ENCODE measurements around the gene BMI1. TPM values are rescaled to one million over a fixed set of nuclear protein-coding genes. Genes with fewer than 3 reads are reported as not detected.

The BMI1 gene
- polyA plus RNA-seq, 1 donor (not counting 4 experiments of a cell fraction or from before 2014, with no cell fraction given): 33.1 TPM

- no peak overlapping the region for H2AFZ ChIP-seq (ENCODE audit: control insufficient read depth, low read length)
- FAIRE-seq: no peak
- H3K4me3 ChIP-seq (ENCODE audit: control insufficient read depth in 2 of 3, extremely low read depth in 1 of 3, insufficient read depth in 2 of 3, low read depth in 1 of 3, low read length in 3 of 3): no peak overlapping the region
- no peaks in the 10 kb centered on the region for H3K79me2 ChIP-seq (ENCODE audit: control insufficient read depth, insufficient read depth, low read length)
- H3K9me1 ChIP-seq (ENCODE audit: control insufficient read depth, extremely low read depth, insufficient read depth, low read length): no peaks in the 10 kb centered on the region
- no peak overlapping the region for H3K4me2 ChIP-seq (ENCODE audit: control insufficient read depth, extremely low read depth, insufficient read depth, low read depth, low read length)
- H3K27ac ChIP-seq (ENCODE audit: control insufficient read depth, insufficient read depth, low read length): no peak overlapping the region
- no peaks in the 10 kb centered on the region for H3K36me3 ChIP-seq (ENCODE audit: control insufficient read depth in 2 of 2, extremely low read depth in 1 of 2, insufficient read depth in 2 of 2, low read length in 2 of 2)
- no peaks in the 10 kb centered on the region for H3K4me1 ChIP-seq (ENCODE audit: control insufficient read depth, extremely low read depth, insufficient read depth, low read length)
- H4K20me1 ChIP-seq (ENCODE audit: control insufficient read depth, extremely low read depth, insufficient read depth, low read length): no peaks in the 10 kb centered on the region
- DNase-seq (ENCODE audit: low read depth, low spot score): no peak
- dilution Hi-C loops (cut with MboI; ENCODE audit: extremely low pct_ligation_motif_present, low sequenced_read_pairs): no loop called here
- no peaks in the 10 kb centered on the region for H3K9me3 ChIP-seq (ENCODE audit: control insufficient read depth, low read depth, low read length)
- TF ChIP-seq EZH2 (IDR thresholded peaks at IDR 0.05; ENCODE audit: low read length) (no peak), CTCF (optimal IDR thresholded peaks at IDR 0.05 in 1 of 3, IDR thresholded peaks at IDR 0.05 in 1 of 3, conservative IDR thresholded peaks at IDR 0.05 in 1 of 3; ENCODE audit: extremely low read depth in 1 of 3, insufficient read depth in 2 of 3, low read length in 3 of 3) (no peak)
- no peak overlapping the region for H3K9ac ChIP-seq (ENCODE audit: control insufficient read depth, extremely low read depth, insufficient read depth, low read length)
- H3K27me3 ChIP-seq (ENCODE audit: control insufficient read depth, extremely low read depth, insufficient read depth, low read length): peaks cover 4% of the 10 kb centered on the region
These were observed 48.7 kb downstream of the BMI1 start for GRCh38 chr10:22369434-22370072.

- Histone ChIP-seq H3K4me3 (ENCODE audit: control insufficient read depth in 2 of 3, extremely low read depth in 1 of 3, insufficient read depth in 2 of 3, low read depth in 1 of 3, low read length in 3 of 3) (no peak overlapping the region), H3K27me3 (ENCODE audit: control insufficient read depth, extremely low read depth, insufficient read depth, low read length) (peaks cover 4% of the 10 kb centered on the region), H2AFZ (ENCODE audit: control insufficient read depth, low read length) (no peak overlapping the region), H3K79me2 (ENCODE audit: control insufficient read depth, insufficient read depth, low read length) (no peaks in the 10 kb centered on the region), H3K36me3 (ENCODE audit: control insufficient read depth in 2 of 2, extremely low read depth in 1 of 2, insufficient read depth in 2 of 2, low read length in 2 of 2) (no peaks in the 10 kb centered on the region), H3K4me2 (ENCODE audit: control insufficient read depth, extremely low read depth, insufficient read depth, low read depth, low read length) (no peak overlapping the region), H3K9me1 (ENCODE audit: control insufficient read depth, extremely low read depth, insufficient read depth, low read length) (no peaks in the 10 kb centered on the region), H3K4me1 (ENCODE audit: control insufficient read depth, extremely low read depth, insufficient read depth, low read length) (no peaks in the 10 kb centered on the region), H3K9me3 (ENCODE audit: control insufficient read depth, low read depth, low read length) (no peaks in the 10 kb centered on the region), H3K27ac (ENCODE audit: control insufficient read depth, insufficient read depth, low read length) (no peak overlapping the region), H4K20me1 (ENCODE audit: control insufficient read depth, extremely low read depth, insufficient read depth, low read length) (no peaks in the 10 kb centered on the region), H3K9ac (ENCODE audit: control insufficient read depth, extremely low read depth, insufficient read depth, low read length) (no peak overlapping the region)
- DNase-seq (ENCODE audit: low read depth, low spot score) (no peak), FAIRE-seq (no peak)
- TF ChIP-seq EZH2 (IDR thresholded peaks at IDR 0.05; ENCODE audit: low read length): no peak
- no peak for TF ChIP-seq CTCF (optimal IDR thresholded peaks at IDR 0.05 in 1 of 3, IDR thresholded peaks at IDR 0.05 in 1 of 3, conservative IDR thresholded peaks at IDR 0.05 in 1 of 3; ENCODE audit: extremely low read depth in 1 of 3, insufficient read depth in 2 of 3, low read length in 3 of 3)
- dilution Hi-C loops (cut with MboI; ENCODE audit: extremely low pct_ligation_motif_present, low sequenced_read_pairs): no loop called here
These were observed 49.4 kb downstream of the BMI1 start for GRCh38 chr10:22370320-22370719.
